ENCODE data around the gene PTMA. TPM values are rescaled to one million over a fixed set of nuclear protein-coding genes. Genes with fewer than 3 reads are reported as not detected.
A peak's percentile ranks its signal among the peaks of the same experiment; 100 is the strongest.

PTMA gene
- total RNA-seq, 2 donors from 2014 or later, result 343 to 402 TPM

DNA sequence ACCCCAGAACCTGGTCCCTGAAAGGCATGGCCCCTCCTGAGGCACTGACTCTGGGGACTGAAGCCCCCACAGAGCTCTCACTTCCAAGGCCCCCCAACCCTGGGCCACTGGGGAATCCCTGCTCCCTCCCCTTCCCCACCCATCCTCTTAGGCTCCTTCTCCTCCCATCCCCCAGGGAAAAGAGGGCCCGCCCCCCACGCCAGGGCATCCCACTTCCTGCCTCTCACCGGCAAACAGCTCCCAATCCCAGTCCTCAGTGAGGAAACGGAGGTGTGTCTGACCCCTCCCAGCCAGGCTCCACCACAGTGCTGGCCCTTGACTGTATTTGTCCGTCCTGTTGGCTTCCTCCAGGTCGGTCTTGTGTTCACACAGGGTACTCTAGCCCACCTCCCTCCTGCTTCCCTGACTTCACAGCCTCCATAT lies 35.0 kb upstream of the PTMA start:
- ATAC-seq (peak; percentile 21 to 82), DNase-seq (peak; percentile 74)
- intact Hi-C loops (cut with DNase I), result no loop called here

GRCh38 chr2:231674587-231675338 lies 33.6 kb upstream of the PTMA start:
- ATAC-seq (peak; percentile 61 to 64), DNase-seq (peak; percentile 77)
- intact Hi-C loops (cut with DNase I), result loop anchor here (2.0 kb wide), 2 partner anchors 26 to 62 kb away; no protein-coding TSS in a partner anchor

DNA sequence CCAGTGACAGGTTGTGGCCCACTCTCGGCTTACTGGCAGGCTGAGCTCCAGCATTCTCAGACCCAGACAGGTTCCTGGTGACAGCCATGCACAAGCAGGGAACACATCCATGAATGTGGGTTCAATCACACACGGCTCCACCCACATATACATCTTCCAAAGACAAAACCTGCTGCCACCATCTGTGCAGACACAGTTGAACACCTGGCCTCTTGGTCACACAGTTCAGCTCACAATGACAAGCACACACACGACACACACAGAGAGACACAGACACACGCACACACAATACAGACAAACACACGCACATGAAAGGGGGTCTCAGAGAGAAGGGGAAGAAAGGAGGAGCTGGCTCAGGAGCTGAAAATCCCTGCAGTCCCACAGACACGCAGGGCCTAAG lies 32.1 kb upstream of the PTMA start:
- ATAC-seq (no peak), DNase-seq (no peak)
- intact Hi-C loops (cut with DNase I), result loop anchor here in 1 of 2 donors (2.0 kb wide), 1 partner anchor 39 kb away; no protein-coding TSS in a partner anchor

GRCh38 chr2:231677632-231678104 lies 30.7 kb upstream of the PTMA start:
- intact Hi-C loops (cut with DNase I), result loop anchor here in 1 of 2 donors (2.0 kb wide), 1 partner anchor 37 kb away; no protein-coding TSS in a partner anchor
- DNase-seq (peak; percentile 80), ATAC-seq (peak in 1 of 2 donors; percentile 3)

DNA sequence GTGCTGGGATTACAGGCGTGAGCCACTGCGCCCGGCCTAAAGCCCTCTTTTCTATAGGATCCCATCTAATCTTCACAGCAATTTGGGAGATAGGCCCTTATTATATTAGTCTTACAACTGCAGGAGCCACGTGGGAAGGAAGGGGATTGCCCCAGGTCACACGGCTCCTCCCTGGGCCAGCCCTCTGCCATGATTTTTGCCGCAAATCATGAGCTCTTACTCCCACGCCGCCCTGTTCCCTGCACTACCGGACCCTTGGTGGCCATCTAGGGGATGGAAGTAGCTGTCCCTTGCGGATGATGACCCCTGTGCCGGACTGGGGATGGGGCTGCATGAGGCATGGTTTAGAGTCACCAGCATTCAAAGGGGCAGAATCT lies 28.4 kb upstream of the PTMA start:
- no peak for ATAC-seq
- no peak for DNase-seq
- intact Hi-C loops (cut with DNase I), result loop anchor here in 1 of 2 donors (2.0 kb wide), 1 partner anchor 35 kb away; no protein-coding TSS in a partner anchor

DNA sequence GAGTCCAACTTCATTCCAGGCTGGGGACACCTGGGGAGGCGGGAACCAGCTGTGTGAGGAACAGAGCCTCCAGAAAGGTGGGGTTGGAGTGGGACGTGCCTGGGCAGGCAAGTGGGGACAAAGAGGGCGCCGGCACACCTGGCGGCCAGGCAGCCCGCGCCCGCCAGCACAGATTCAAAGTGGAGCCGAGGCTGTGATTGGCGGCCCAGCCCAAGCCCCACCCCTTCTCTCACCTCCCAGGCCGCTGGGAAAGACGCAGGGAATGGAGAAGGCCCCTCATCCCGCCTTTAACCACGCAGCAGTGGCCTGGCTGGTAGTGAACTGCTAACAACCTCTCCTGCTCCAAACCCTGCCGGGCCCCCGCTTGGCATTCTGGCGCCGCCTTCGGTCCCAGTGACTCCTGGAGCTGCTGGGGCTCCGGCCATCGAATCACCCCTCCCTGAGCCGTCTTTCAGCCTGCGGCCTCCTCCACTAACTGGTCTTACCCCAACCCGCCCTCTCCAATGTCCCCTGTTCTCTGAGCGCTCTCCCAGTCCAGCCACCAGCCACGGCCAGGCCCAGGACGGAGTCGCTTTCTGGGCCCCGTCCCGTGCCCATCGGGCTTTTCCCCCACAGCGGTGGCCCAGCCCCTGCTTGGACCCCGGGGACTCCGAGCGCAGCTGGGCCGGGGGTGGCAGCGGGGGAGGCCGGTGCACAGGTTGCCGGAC lies 27.9 kb upstream of the PTMA start:
- DNase-seq, result no peak
- peak in 1 of 2 donors; percentile 3 for ATAC-seq
- intact Hi-C loops (cut with DNase I), result loop anchor here in 1 of 2 donors (2.0 kb wide), 1 partner anchor 34 kb away; no protein-coding TSS in a partner anchor

DNA sequence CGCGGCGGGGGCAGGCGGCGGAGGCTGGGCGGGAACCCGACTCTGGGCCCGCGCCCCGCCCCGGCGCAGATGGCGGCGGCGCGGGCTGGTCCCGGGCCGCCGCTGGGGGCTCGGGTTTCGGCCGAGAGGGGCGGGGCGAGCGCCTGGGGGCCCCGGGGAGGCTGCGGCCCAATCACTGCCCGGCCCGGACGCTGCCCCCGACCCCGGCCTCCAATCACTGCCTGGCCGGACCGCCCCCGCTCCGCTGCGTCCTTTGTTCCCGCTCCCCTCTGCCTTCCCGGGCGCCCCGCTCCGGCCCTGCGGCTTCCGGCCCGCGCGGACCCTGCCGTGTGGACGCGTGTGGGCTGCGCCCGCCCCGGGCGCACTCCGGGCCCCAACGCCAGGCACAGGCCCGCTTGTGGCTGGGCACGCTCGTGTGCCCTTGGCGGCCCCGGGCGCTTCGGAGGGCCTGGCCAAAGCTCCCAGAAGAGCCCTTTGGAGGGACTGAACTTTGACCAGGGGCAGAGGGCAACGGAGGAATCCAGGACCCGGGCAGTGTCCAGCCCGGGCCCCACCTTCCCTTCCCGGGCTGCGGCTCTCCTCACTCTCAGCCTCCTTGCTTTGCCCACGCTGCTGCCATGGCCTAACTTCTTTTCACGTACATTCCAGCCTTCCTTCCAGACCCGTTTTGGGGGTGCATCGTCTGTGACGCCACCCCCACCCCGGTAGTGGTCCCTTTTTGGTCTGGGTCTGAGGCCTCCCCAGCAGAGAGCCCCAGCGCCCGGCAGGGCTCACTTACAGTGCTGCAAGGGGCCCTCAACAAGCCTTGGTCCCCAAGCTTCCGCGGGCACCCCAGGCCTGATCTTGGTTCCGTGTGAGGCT lies 27.1 kb upstream of the PTMA start:
- ATAC-seq (peak; percentile 93), DNase-seq (peak; percentile 91)
- intact Hi-C loops (cut with DNase I), result loop anchor here in 1 of 2 donors (2.0 kb wide), 1 partner anchor 34 kb away; no protein-coding TSS in a partner anchor

DNA sequence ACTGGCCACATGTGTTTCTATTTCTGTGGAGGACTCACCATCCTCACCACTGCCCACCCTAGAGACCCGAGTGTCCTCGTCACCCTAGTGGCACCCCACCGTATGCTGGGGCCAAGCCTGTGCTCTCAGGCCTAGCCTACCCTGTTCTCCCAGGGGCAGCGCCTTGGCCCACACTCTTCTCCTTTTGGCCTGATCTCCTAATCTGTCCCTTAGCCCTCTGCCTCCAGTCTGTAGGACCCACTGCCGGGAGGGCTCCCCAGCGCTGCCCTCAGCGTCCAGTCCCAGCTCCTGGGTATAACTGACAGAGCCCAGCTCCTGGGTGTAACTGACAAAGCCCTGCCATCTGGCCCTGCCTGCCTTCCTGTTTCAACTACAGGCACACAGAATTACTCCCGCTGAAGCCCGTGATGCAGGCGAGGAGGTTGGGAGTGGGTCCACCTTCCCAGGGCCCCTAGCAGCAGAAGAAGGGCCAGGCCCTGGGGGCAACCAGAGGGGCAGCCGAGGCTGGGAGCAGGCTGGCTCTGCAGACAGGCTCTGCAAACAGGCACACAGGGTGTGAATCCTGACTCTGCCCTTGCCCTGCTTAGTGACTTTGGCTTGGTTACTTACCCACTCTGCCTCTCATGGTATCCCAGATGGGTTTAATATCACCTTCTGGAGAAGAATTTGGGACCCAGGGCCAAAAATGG lies 25.6 kb upstream of the PTMA start:
- ATAC-seq (no peak), DNase-seq (no peak)
- intact Hi-C loops (cut with DNase I), result no loop called here

- intact Hi-C loops (cut with DNase I), result no loop called here
- ATAC-seq (no peak), DNase-seq (no peak)
Measured at GRCh38 chr2:231683292-231684235, 24.8 kb upstream of the PTMA start.

DNA sequence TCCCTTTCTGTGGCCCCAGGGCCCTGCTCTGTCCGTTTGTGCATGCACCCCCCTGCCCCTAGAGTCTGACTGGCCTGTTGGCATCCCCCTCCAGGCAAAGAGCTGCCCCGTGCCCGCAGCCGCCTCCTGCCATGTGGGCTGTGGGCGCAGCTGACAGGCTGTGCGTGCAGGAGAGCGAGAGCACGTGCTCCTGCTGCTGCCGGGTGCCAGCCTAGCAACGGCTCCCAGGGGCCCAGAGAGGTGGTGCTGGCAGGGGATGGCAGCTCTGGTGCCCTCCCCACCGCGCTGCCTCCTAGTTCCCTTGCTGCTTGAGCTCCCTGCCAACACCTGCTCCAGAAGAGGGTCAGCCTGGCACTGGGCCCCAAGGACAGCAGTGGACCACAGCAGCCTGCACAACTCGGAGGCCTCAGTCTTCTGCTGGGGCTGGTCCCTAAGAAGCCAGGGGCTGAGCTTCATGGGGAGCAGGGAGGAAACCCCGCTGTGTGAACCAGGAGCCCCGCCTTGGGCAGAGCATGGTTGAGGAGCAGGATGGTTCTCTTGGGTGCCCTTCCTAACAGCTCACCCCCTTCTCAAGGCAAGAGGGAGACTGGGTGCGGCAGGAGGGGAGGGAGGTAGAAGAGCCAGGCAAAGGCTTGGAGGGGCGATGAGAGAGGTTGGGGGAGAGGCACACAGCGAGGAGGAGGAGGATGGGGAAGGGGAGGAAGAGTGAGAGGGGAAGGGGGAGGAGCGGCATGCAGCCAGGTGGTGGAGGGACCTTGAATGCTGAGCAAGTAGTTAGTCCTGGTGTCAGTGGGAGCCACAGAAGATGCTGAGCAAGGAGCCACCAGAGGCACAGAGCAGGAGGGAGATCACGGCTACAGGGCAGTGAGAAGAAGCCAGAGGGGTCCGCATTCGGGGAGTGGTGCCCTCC lies 23.8 kb upstream of the PTMA start:
- peak; percentile 68 for DNase-seq
- intact Hi-C loops (cut with DNase I), result no loop called here
- peak; percentile 23 to 36 for ATAC-seq

- DNase-seq (no peak), ATAC-seq (no peak)
- intact Hi-C loops (cut with DNase I), result no loop called here
Measured at GRCh38 chr2:231685349-231686191, 22.8 kb upstream of the PTMA start.

GRCh38 chr2:231686192-231687100 lies 21.9 kb upstream of the PTMA start:
- ATAC-seq (no peak), DNase-seq (no peak)
- intact Hi-C loops (cut with DNase I), result no loop called here

GRCh38 chr2:231687133-231687852 lies 21.0 kb upstream of the PTMA start:
- DNase-seq, result peak; percentile 73
- ATAC-seq, result peak; percentile 73 to 74
- intact Hi-C loops (cut with DNase I), result no loop called here

GRCh38 chr2:231687961-231688360 lies 20.4 kb upstream of the PTMA start:
- ATAC-seq (no peak), DNase-seq (no peak)
- intact Hi-C loops (cut with DNase I), result no loop called here
